Fibroblast of lung (primary cell): Measurements from ENCODE around the gene TAF13.

Source experiments
- CTCF ChIP-seq, 2 donors: IDR thresholded peaks in 1 of 2; conservative IDR thresholded peaks in 1 of 2; 1 replicate in 1 of 2; 2 replicates in 1 of 2; pipeline ENCODE4 v1.5.1; 2011 to 2012; ENCODE audit warnings: low read length in 2 of 2, control low read depth in 1 of 2, inconsistent platforms in 1 of 2, low read depth in 1 of 2, mild to moderate bottlenecking in 1 of 2
- EZH2 ChIP-seq: IDR thresholded peaks from 2 replicates; pipeline ENCODE4 v1.5.1; 2012; ENCODE audit warnings: low read length, control low read depth, mild to moderate bottlenecking; ENCODE audit errors: missing control alignments

DNA sequence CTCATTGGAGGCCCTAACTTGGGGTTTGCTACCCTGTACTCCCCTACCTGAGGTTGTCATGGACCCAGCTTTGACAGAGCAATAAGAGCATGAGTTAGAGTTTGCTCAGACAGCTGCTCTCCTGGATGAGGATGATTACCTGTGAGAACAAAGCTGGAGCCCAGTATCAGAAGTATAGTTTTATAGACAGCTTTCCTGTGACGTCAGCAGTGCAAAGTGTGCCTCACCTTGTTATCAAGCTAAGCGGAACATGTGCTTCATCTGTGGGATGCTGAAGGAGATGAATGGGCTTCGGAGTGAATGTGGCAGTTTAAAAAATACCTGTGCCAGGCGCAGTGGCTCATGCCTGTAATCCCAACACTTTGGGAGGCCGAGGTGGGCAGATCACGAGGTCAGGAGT lies 28.5 kb downstream of the TAF13 start:
- TF ChIP-seq EZH2 = no peak
- TF ChIP-seq CTCF (conservative IDR thresholded peaks at IDR 0.05 in 1 of 2, IDR thresholded peaks at IDR 0.05 in 1 of 2; ENCODE audit: low read depth in 1 of 2, low read length in 2 of 2) = no peak
